HEK293 (cell line): Measurements from ENCODE around the gene POLD2.

Source experiments
- CTCF ChIA-PET: fragments of 350-600 bp; formaldehyde crosslinking; extraction: SDS; loops from one replicate; lab custom pipeline; 2021; ENCODE audit warnings: antibody characterized with exemption; lab: Yijun Ruan, JAX
- POLR2A ChIA-PET: fragments of 300-600 bp; formaldehyde crosslinking; extraction: SDS; loops from one replicate; lab custom pipeline; 2020; ENCODE audit warnings: antibody characterized with exemption, inconsistent platforms; lab: Yijun Ruan, JAX
- H3K27ac ChIP-seq: fragments of 200-500 bp; sonication (Bioruptor generic); 2 replicates; pipeline ENCODE4 v1.5.1; 2014; ENCODE audit warnings: low read depth, low read length, control low read depth, inconsistent platforms; ENCODE audit errors: extremely low read depth
- H3K36me3 ChIP-seq, 2 experiments: fragments of 200-500 bp in 1 of 2; sonication (Bioruptor generic) in 1 of 2; 1 replicate in 1 of 2; 2 replicates in 1 of 2; pipeline ENCODE4 v1.5.1; 2014 to 2017; ENCODE audit warnings: inconsistent platforms in 2 of 2, low read length in 2 of 2; ENCODE audit not compliant: control insufficient read depth in 2 of 2, insufficient read depth in 1 of 2
- H3K4me1 ChIP-seq: fragments of 200-500 bp; sonication (Bioruptor generic); 2 replicates; pipeline ENCODE4 v1.5.1; 2014; ENCODE audit warnings: mild to moderate bottlenecking, low read length, inconsistent platforms; ENCODE audit not compliant: control insufficient read depth, insufficient read depth
- H3K4me3 ChIP-seq: 2 replicates; pipeline ENCODE4 v1.5.1; 2011; ENCODE audit warnings: low read depth, mild to moderate bottlenecking, control low read depth, low read length, moderate library complexity
- H3K9me3 ChIP-seq: fragments of 200-500 bp; sonication (Bioruptor generic); 2 replicates; pipeline ENCODE4 v1.5.1; 2014; ENCODE audit warnings: low read depth, low read length, inconsistent platforms; ENCODE audit not compliant: control insufficient read depth, insufficient read depth
- CTCF ChIP-seq: fragments of 450-650 bp; formaldehyde crosslinking; IDR thresholded peaks from 2 replicates; pipeline ENCODE4 v1.5.1; 2016; ENCODE audit warnings: missing biosample characterization, missing genetic modification characterization
- GLIS1 ChIP-seq: fragments of 450-650 bp; formaldehyde crosslinking; IDR thresholded peaks from 2 replicates; pipeline ENCODE4 v1.5.1; 2016; ENCODE audit warnings: missing biosample characterization, missing genetic modification characterization
- HOXD13 ChIP-seq: sonication (generic); formaldehyde crosslinking; IDR thresholded peaks from 2 replicates; pipeline ENCODE4 v1.8.0; 2022; ENCODE audit warnings: missing genetic modification reagents, borderline replicate concordance
- IKZF3 ChIP-seq: fragments of 450-650 bp; IDR thresholded peaks from 2 replicates; pipeline ENCODE4 v1.5.0; 2018; ENCODE audit warnings: missing biosample characterization, mild to moderate bottlenecking, missing genetic modification characterization, moderate library complexity
- REST ChIP-seq: fragments of 450-650 bp; formaldehyde crosslinking; IDR thresholded peaks from 2 replicates; pipeline ENCODE4 v1.5.1; 2016; ENCODE audit warnings: missing biosample characterization, missing genetic modification characterization
- ZNF138 ChIP-seq: fragments of 450-650 bp; formaldehyde crosslinking; IDR thresholded peaks from 2 replicates; pipeline ENCODE4 v1.5.1; 2016; ENCODE audit warnings: missing biosample characterization, missing genetic modification characterization, borderline replicate concordance
- ZNF335 ChIP-seq: fragments of 450-650 bp; formaldehyde crosslinking; conservative IDR thresholded peaks from 2 replicates; pipeline ENCODE4 v1.5.1; 2016; ENCODE audit warnings: missing biosample characterization, missing genetic modification characterization
- ZNF362 ChIP-seq: fragments of 450-650 bp; formaldehyde crosslinking; IDR thresholded peaks from 2 replicates; pipeline ENCODE4 v1.5.1; 2016; ENCODE audit warnings: missing biosample characterization, missing genetic modification characterization
- ZNF48 ChIP-seq: fragments of 450-650 bp; formaldehyde crosslinking; IDR thresholded peaks from 2 replicates; pipeline ENCODE4 v1.5.1; 2016; ENCODE audit warnings: missing biosample characterization, missing genetic modification characterization
- ZNF558 ChIP-seq: fragments of 450-650 bp; formaldehyde crosslinking; IDR thresholded peaks from 2 replicates; pipeline ENCODE4 v1.5.1; 2016; ENCODE audit warnings: missing biosample characterization, missing genetic modification characterization
- ZNF776 ChIP-seq: fragments of 450-650 bp; formaldehyde crosslinking; IDR thresholded peaks from 2 replicates; pipeline ENCODE4 v1.5.0; 2017; ENCODE audit warnings: missing biosample characterization, missing genetic modification characterization, borderline replicate concordance
- ZNF837 ChIP-seq: fragments of 450-650 bp; formaldehyde crosslinking; IDR thresholded peaks from 2 replicates; pipeline ENCODE4 v1.5.1; 2016; ENCODE audit warnings: missing biosample characterization, missing genetic modification characterization
- ZSCAN18 ChIP-seq: fragments of 450-650 bp; formaldehyde crosslinking; IDR thresholded peaks from 2 replicates; pipeline ENCODE4 v1.5.1; 2016; ENCODE audit warnings: missing biosample characterization, missing genetic modification characterization
- TF ChIP-seq, protein P1 (sequence below): fragments of 450-650 bp; formaldehyde crosslinking; IDR thresholded peaks from 2 replicates; pipeline ENCODE4 v1.5.1; 2017; ENCODE audit warnings: missing biosample characterization, missing genetic modification characterization
- TF ChIP-seq, protein P2 (sequence below): fragments of 450-650 bp; formaldehyde crosslinking; IDR thresholded peaks from 2 replicates; pipeline ENCODE4 v1.5.1; 2016; ENCODE audit warnings: missing biosample characterization, missing genetic modification characterization
- TF ChIP-seq, protein P3 (sequence below): fragments of 450-650 bp; formaldehyde crosslinking; IDR thresholded peaks from 2 replicates; pipeline ENCODE4 v1.5.1; 2016; ENCODE audit warnings: missing biosample characterization, missing genetic modification characterization

POLD2 gene

GRCh38 chr7:44131173-44132029 is 8.1 kb upstream of the POLD2 start:
- TF ChIP-seq ZNF776 (no peak), CTCF (peak; percentile 48; the same call in 1 of the 2 replicates)
- TF ChIP-seq, protein P1, sequence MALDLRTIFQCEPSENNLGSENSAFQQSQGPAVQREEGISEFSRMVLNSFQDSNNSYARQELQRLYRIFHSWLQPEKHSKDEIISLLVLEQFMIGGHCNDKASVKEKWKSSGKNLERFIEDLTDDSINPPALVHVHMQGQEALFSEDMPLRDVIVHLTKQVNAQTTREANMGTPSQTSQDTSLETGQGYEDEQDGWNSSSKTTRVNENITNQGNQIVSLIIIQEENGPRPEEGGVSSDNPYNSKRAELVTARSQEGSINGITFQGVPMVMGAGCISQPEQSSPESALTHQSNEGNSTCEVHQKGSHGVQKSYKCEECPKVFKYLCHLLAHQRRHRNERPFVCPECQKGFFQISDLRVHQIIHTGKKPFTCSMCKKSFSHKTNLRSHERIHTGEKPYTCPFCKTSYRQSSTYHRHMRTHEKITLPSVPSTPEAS (tag by site-specific recombination), result no peak
- CTCF ChIA-PET, result interaction anchor here (0.7 to 2.2 kb wide), 5 partner anchors 15 to 110 kb away, joined by 3 to 16 read pairs (median 3); no protein-coding TSS in a partner anchor
- Histone ChIP-seq H3K4me1 (no peaks in the 10 kb centered on the region), H3K4me3 (no peak overlapping the region), H3K27ac (no peak overlapping the region), H3K36me3 (no peaks in the 10 kb centered on the region), H3K9me3 (no peaks in the 10 kb centered on the region)
- POLR2A ChIA-PET, result interaction anchor here (1.2 kb wide), 1 partner anchor 9 kb away, joined by 5 read pairs; no protein-coding TSS in a partner anchor

DNA sequence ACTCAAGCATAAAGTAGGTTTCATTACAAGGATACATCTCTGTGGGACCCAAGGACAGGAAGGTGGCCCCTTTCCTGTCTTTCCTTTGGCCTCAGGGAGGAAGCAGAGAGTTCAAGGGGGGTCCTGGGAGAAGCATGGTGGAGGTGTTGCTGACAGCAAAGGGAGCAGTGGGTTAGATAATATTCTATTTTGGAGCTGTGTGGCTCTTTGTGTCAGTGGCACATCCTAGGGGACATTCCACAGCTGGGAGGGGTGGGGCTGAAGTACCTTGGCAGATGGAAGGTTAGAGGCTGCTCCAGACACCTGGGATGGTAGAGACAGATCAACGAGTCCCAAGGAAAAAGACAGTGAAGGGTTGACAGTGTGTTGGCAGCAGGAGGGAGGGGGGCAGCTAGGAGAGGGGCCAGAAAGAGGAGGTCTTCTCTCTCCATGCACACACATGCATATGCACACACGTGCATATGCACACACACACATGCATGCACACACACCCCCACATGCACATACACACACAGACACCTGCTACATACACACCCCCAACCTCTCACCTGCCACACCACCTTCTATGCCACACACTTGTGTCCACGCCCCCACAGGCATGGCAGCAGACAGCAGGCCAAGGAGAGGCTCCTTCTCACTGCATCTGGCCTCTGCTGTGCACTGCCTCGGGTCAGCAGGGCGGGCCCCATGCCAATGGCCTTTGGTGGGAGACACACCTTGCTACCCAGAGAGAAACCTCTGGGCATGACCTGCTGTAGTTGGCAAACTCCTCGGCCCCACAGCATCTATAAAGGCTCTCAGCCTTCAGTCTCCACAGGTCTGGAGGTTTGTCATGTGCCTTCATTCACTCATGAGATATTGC is 5.6 kb upstream of the POLD2 start:
- Histone ChIP-seq H3K36me3 (no peaks in the 10 kb centered on the region), H3K4me3 (no peak overlapping the region), H3K9me3 (no peaks in the 10 kb centered on the region), H3K4me1 (no peaks in the 10 kb centered on the region), H3K27ac (no peak overlapping the region)
- TF ChIP-seq ZNF48 (tag by site-specific recombination), result no peak
- peak; percentile 16; the same call in 1 of the 2 replicates for TF ChIP-seq GLIS1 (tag by site-specific recombination)
- TF ChIP-seq ZNF138 (tag by site-specific recombination), result no peak
- no peak for TF ChIP-seq REST (tag by site-specific recombination)
- TF ChIP-seq, protein P2, sequence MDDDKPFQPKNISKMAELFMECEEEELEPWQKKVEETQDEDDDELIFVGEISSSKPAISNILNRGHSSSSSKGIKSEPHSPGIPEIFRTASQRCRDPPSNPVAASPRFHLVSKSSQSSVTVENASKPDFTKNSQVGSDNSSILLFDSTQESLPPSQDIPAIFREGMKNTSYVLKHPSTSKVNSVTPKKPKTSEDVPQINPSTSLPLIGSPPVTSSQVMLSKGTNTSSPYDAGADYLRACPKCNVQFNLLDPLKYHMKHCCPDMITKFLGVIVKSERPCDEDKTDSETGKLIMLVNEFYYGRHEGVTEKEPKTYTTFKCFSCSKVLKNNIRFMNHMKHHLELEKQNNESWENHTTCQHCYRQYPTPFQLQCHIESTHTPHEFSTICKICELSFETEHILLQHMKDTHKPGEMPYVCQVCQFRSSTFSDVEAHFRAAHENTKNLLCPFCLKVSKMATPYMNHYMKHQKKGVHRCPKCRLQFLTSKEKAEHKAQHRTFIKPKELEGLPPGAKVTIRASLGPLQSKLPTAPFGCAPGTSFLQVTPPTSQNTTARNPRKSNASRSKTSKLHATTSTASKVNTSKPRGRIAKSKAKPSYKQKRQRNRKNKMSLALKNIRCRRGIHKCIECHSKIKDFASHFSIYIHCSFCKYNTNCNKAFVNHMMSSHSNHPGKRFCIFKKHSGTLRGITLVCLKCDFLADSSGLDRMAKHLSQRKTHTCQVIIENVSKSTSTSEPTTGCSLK (tag by site-specific recombination), result no peak
- TF ChIP-seq ZSCAN18 (tag by site-specific recombination), result no peak
- TF ChIP-seq ZNF558 (tag by site-specific recombination), result no peak
- no peak for TF ChIP-seq IKZF3 (tag by site-specific recombination)
- no peak for TF ChIP-seq ZNF837
- TF ChIP-seq, protein P3, sequence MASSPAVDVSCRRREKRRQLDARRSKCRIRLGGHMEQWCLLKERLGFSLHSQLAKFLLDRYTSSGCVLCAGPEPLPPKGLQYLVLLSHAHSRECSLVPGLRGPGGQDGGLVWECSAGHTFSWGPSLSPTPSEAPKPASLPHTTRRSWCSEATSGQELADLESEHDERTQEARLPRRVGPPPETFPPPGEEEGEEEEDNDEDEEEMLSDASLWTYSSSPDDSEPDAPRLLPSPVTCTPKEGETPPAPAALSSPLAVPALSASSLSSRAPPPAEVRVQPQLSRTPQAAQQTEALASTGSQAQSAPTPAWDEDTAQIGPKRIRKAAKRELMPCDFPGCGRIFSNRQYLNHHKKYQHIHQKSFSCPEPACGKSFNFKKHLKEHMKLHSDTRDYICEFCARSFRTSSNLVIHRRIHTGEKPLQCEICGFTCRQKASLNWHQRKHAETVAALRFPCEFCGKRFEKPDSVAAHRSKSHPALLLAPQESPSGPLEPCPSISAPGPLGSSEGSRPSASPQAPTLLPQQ, result no peak
- TF ChIP-seq ZNF362 (tag by site-specific recombination), result no peak
- TF ChIP-seq ZNF335, result no peak
- TF ChIP-seq, protein P1 (tag by site-specific recombination), result peak; percentile 92
- no peak for TF ChIP-seq HOXD13 (CRISPR knock-in tag)
- CTCF ChIA-PET, result no interaction called here
- POLR2A ChIA-PET, result no interaction called here
